Activated naive CD8-positive, alpha-beta T cell treated with anti-CD3 and anti-CD28 coated beads for 36 hours (primary cell): Measurements from ENCODE around the gene GFRA1. TPM values are rescaled to one million over a fixed set of nuclear protein-coding genes. Genes with fewer than 3 reads are reported as not detected.
"Not testable (repeated sequence)": the region's sequence is repeated elsewhere in the genome, so short reads cannot be mapped to it uniquely, and the experiment has no call there.

Source experiments
- DNase-seq: peaks from one replicate; pipeline ENCODE4 v3.0.0; 2021
- H3K27ac Mint-ChIP-seq: one replicate; pipeline ENCODE4 v1.8.0; 2022; ENCODE audit warnings: mild to moderate bottlenecking, moderate library complexity, mixed read lengths
- H3K27me3 Mint-ChIP-seq: one replicate; pipeline ENCODE4 v1.8.0; 2022; ENCODE audit warnings: mild to moderate bottlenecking, mixed read lengths
- H3K36me3 Mint-ChIP-seq: one replicate; pipeline ENCODE4 v1.8.0; 2021; ENCODE audit warnings: mild to moderate bottlenecking, mixed read lengths
- H3K4me1 Mint-ChIP-seq: one replicate; pipeline ENCODE4 v1.8.0; 2021; ENCODE audit warnings: mixed read lengths
- H3K4me3 Mint-ChIP-seq: one replicate; pipeline ENCODE4 v1.8.0; 2022; ENCODE audit warnings: mild to moderate bottlenecking, moderate library complexity, mixed read lengths
- H3K9me3 Mint-ChIP-seq: one replicate; pipeline ENCODE4 v1.8.0; 2022; ENCODE audit warnings: mixed read lengths
- total RNA-seq, 2 experiments: library from RNA; stranded (reverse); gene quantifications; one replicate each; pipeline ENCODE4 v1.2.3, GENCODE V29; 2021

Gene GFRA1
- total RNA-seq, 2 experiments from 2014 or later, result not detected

GRCh38 chr10:116043304-116043703 is 229.7 kb downstream of the GFRA1 start:
- no peaks in the 10 kb centered on the region for H3K9me3 Mint-ChIP-seq
- H3K27me3 Mint-ChIP-seq, result no peaks in the 10 kb centered on the region
- no peaks in the 10 kb centered on the region for H3K4me1 Mint-ChIP-seq
- no peak overlapping the region for H3K27ac Mint-ChIP-seq
- no peak for DNase-seq
- no peaks in the 10 kb centered on the region for H3K36me3 Mint-ChIP-seq
- H3K4me3 Mint-ChIP-seq, result no peak overlapping the region

DNA sequence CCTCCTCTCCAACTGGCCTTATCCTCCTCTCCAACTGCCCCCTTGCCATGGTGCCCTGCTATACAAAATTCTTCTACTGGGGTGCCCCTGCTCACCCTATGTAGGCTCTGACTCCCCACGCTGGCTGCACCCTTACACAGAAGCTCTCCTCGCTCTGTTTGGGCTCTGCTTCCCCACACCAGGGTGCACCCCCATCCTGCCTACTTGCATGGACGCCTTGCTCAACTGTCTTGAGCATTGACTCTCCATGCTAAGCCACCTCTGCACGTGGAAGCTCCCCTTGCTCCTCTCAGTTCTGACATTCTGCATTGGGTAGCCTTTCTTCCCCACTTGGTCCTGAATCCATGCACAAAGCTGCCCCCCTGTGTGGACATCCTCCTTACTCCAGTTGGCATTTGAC is 231.1 kb downstream of the GFRA1 start:
- no peak overlapping the region for H3K27ac Mint-ChIP-seq
- no peaks in the 10 kb centered on the region for H3K27me3 Mint-ChIP-seq
- H3K36me3 Mint-ChIP-seq, result no peaks in the 10 kb centered on the region
- H3K9me3 Mint-ChIP-seq, result no peaks in the 10 kb centered on the region
- H3K4me1 Mint-ChIP-seq, result no peaks in the 10 kb centered on the region
- DNase-seq, result no peak
- H3K4me3 Mint-ChIP-seq, result no peak overlapping the region

DNA sequence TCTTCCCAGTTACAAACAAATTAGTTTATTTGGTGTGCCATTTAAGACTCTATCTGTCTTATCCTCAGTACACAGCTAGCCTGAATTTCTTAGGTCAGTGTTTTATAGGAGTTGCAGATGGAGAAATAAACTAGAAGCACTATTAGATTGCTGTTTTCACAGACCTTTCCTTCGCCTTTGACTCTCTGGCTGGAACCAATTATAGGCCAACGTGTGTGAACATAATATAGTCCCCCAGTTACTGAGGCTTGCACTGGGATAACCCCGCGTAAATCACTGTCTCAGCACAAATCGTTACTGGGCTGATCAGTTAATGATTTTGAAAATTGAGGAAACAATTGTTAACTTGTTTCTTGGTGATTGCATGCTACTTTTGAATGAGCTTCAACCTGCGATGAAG is 233.4 kb downstream of the GFRA1 start:
- H3K9me3 Mint-ChIP-seq, result peaks cover 3% of the 10 kb centered on the region
- no peak overlapping the region for H3K27ac Mint-ChIP-seq
- H3K27me3 Mint-ChIP-seq, result no peaks in the 10 kb centered on the region
- no peaks in the 10 kb centered on the region for H3K4me1 Mint-ChIP-seq
- DNase-seq, result no peak
- no peaks in the 10 kb centered on the region for H3K36me3 Mint-ChIP-seq
- no peak overlapping the region for H3K4me3 Mint-ChIP-seq

DNA sequence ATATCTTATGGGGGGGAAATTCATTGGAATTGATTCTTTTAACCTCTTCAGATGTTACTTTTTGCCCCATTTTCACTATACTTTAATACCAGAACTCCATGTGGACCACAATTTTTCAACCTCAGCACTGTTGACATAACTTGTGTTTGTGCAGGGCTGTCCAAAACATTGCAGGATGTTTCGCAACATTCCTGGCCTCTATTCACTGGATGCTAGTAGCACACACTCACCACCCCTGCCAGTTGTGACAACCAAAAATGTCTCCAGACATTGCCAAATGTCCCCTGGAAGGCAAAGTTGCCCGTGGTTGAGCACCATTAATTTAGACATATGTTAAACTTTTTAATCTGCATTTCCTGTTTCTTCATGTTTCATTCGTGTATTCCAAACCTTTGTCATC is 234.7 kb downstream of the GFRA1 start:
- Mint-ChIP-seq H3K9me3 (peaks cover 8% of the 10 kb centered on the region), H3K4me3 (no peak overlapping the region), H3K27ac (no peak overlapping the region), H3K36me3 (no peaks in the 10 kb centered on the region), H3K4me1 (no peaks in the 10 kb centered on the region), H3K27me3 (no peaks in the 10 kb centered on the region)
- DNase-seq, result no peak

- H3K27ac Mint-ChIP-seq, result not testable (repeated sequence)
Measured at GRCh38 chr10:116035406-116035805, 237.6 kb downstream of the GFRA1 start.

GRCh38 chr10:116030576-116030975 is 242.4 kb downstream of the GFRA1 start:
- Mint-ChIP-seq H3K9me3 (peaks cover 18% of the 10 kb centered on the region), H3K27ac (no peak overlapping the region), H3K4me1 (no peaks in the 10 kb centered on the region), H3K36me3 (no peaks in the 10 kb centered on the region), H3K4me3 (no peak overlapping the region), H3K27me3 (no peaks in the 10 kb centered on the region)
- no peak for DNase-seq

More at GRCh38 chr10:116035406-116035805, 237.6 kb downstream of the GFRA1 start:
- DNase-seq, H3K4me1 Mint-ChIP-seq, H3K36me3 Mint-ChIP-seq, H3K27me3 Mint-ChIP-seq, H3K4me3 Mint-ChIP-seq: not testable (repeated sequence)
- H3K9me3 Mint-ChIP-seq, result peaks cover 14% of the 10 kb centered on the region

- Mint-ChIP-seq H3K4me3 (no peak overlapping the region), H3K27me3 (no peaks in the 10 kb centered on the region), H3K4me1 (no peaks in the 10 kb centered on the region), H3K9me3 (peaks cover 15% of the 10 kb centered on the region), H3K36me3 (no peaks in the 10 kb centered on the region), H3K27ac (no peak overlapping the region)
- DNase-seq, result no peak
Measured at GRCh38 chr10:116029826-116030225, 243.2 kb downstream of the GFRA1 start.

DNA sequence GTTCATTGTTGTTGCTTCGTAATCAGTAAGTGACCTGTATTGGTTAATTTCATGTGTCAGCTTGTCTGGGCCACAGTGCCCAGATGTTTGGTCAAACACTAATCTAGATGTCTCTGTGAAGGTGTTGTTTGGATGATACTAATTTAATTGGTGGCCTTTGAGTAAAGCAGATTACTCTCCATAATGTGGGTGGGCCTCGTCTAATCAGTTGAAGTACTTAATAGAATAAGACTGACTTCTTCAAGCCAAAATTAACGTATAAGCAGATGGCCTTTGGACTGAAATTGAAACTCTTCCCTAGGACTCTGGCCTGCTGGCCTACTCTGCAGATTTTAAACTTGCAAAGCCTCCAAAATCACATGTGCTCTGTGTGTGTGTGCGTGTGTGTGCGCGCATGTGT is 245.7 kb downstream of the GFRA1 start:
- H3K4me1 Mint-ChIP-seq, result no peaks in the 10 kb centered on the region
- H3K36me3 Mint-ChIP-seq, result no peaks in the 10 kb centered on the region
- no peak overlapping the region for H3K4me3 Mint-ChIP-seq
- no peak for DNase-seq
- H3K9me3 Mint-ChIP-seq, result peaks cover 5% of the 10 kb centered on the region
- H3K27me3 Mint-ChIP-seq, result peaks cover 2% of the 10 kb centered on the region
- no peak overlapping the region for H3K27ac Mint-ChIP-seq

DNA sequence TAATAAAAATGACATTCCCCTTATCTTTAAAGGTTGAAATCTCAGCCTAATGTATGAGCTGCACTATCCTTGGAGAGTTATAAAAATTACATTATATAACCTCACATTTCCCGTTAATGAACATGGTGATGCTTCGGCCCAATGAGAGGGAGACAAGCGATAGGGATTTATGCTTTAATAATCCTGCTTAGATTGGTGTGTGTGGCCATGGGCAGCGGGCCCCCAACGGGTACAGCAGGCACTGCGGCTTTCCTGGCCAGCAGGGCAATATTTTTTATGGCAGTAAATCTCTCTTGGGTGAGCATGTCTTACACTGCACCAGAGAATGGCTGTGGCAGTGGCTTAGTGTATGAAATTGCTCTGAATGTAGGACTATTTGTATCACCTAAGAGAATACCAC is 246.3 kb downstream of the GFRA1 start:
- Mint-ChIP-seq H3K4me1 (no peaks in the 10 kb centered on the region), H3K27me3 (peaks cover 2% of the 10 kb centered on the region), H3K27ac (no peak overlapping the region), H3K36me3 (no peaks in the 10 kb centered on the region), H3K9me3 (peaks cover 4% of the 10 kb centered on the region), H3K4me3 (no peak overlapping the region)
- no peak for DNase-seq

DNA sequence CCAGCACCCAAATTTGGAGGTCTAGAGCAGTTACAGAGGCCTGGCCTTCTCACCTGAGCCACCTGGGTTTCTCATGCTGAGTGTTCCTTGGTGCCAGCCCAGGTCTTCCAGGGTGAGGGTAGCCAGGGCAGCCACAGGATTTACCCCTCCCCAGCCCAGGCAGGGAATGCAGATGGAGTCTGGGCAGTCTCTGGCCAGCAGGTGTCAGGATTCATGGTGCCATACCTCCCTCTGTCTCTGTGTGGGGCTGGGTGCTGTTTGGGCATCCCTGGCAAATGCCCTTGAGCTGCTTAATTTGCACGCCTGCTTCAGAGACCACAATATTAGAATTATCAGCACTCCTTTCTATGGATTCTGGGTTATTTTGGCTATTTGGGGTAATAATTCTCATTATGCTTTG is 246.7 kb downstream of the GFRA1 start:
- peaks cover 2% of the 10 kb centered on the region for H3K27me3 Mint-ChIP-seq
- no peaks in the 10 kb centered on the region for H3K36me3 Mint-ChIP-seq
- no peaks in the 10 kb centered on the region for H3K4me1 Mint-ChIP-seq
- H3K4me3 Mint-ChIP-seq, result no peak overlapping the region
- no peak overlapping the region for H3K27ac Mint-ChIP-seq
- no peak for DNase-seq
- H3K9me3 Mint-ChIP-seq, result peaks cover 4% of the 10 kb centered on the region

GRCh38 chr10:116024271-116024878 is 248.6 kb downstream of the GFRA1 start:
- H3K27me3 Mint-ChIP-seq, result peaks cover 2% of the 10 kb centered on the region
- DNase-seq, result no peak

DNA sequence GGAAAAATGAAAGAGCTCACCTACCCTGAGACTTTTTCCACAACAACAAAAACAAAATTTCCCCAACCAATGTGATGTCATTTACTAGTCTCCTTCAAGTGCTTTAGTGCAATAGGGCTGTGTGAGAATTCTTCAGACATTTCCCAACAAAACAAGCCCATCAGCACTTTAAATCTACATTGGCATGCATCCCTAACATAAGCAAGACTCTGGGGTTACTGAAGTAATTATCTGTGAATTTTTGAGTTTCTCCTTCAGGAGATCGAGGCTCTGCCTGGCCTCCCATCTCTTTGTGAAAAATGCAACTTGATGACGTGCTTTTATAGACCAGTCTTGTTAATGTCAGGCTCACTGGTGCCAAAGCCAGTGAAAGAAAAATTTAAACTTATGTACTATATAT is 255.6 kb downstream of the GFRA1 start:
- Mint-ChIP-seq H3K27me3 (peaks cover 4% of the 10 kb centered on the region), H3K27ac (no peak overlapping the region), H3K36me3 (no peaks in the 10 kb centered on the region), H3K9me3 (peaks cover 4% of the 10 kb centered on the region), H3K4me3 (no peak overlapping the region), H3K4me1 (no peaks in the 10 kb centered on the region)
- no peak for DNase-seq

More at GRCh38 chr10:116024271-116024878, 248.6 kb downstream of the GFRA1 start:
- H3K4me1 Mint-ChIP-seq, result no peaks in the 10 kb centered on the region
- H3K36me3 Mint-ChIP-seq, result no peaks in the 10 kb centered on the region
- peaks cover 4% of the 10 kb centered on the region for H3K9me3 Mint-ChIP-seq
- H3K27ac Mint-ChIP-seq, result no peak overlapping the region
- no peak overlapping the region for H3K4me3 Mint-ChIP-seq

- DNase-seq, result no peak
- no peaks in the 10 kb centered on the region for H3K4me1 Mint-ChIP-seq
- H3K4me3 Mint-ChIP-seq, result no peak overlapping the region
- H3K27me3 Mint-ChIP-seq, result peaks cover 4% of the 10 kb centered on the region
- no peaks in the 10 kb centered on the region for H3K36me3 Mint-ChIP-seq
- H3K27ac Mint-ChIP-seq, result no peak overlapping the region
- peaks cover 4% of the 10 kb centered on the region for H3K9me3 Mint-ChIP-seq
Measured at GRCh38 chr10:116015583-116016333, 257.2 kb downstream of the GFRA1 start.

DNA sequence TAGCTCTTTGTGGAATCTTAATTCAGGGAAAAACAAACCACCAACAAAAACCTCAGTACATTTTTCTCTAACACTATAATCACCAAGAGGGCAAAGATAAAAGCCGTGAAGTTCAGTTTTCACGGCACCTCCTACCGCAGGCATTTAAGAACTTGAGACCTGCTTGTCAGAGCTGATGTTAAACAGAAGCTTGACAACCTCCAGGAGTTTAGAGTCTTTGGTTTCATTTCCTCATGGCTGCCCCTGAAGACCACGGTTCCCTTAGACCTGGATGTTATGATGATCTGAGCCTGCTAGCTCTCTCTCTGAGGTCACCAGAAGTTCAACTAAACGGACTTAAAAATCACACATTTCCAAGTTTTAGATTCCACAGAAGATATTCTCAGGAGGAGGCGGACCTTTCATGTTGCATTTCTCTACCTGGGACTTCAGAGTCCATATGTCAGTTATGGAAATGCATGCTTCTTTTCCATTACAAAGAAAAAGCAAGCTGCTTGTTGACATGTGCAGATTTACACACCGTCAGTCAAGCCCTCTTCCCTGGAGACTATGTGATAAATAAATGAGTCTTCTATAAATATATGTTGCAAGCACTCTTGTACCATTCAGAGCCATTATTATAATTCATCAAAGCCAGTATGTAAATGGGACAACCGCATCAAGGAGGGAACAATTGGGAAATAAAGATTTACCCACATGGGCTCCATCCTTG is 258.0 kb downstream of the GFRA1 start:
- H3K36me3 Mint-ChIP-seq, result no peaks in the 10 kb centered on the region
- no peak overlapping the region for H3K27ac Mint-ChIP-seq
- H3K27me3 Mint-ChIP-seq, result peaks cover 4% of the 10 kb centered on the region
- peaks cover 4% of the 10 kb centered on the region for H3K9me3 Mint-ChIP-seq
- H3K4me3 Mint-ChIP-seq, result no peak overlapping the region
- no peaks in the 10 kb centered on the region for H3K4me1 Mint-ChIP-seq
- no peak for DNase-seq

- H3K4me1 Mint-ChIP-seq, result no peaks in the 10 kb centered on the region
- no peaks in the 10 kb centered on the region for H3K36me3 Mint-ChIP-seq
- H3K27ac Mint-ChIP-seq, result no peak overlapping the region
- DNase-seq, result no peak
- H3K4me3 Mint-ChIP-seq, result no peak overlapping the region
- H3K27me3 Mint-ChIP-seq, result peaks cover 4% of the 10 kb centered on the region
- peaks cover 4% of the 10 kb centered on the region for H3K9me3 Mint-ChIP-seq
Measured at GRCh38 chr10:116014326-116014725, 258.7 kb downstream of the GFRA1 start.
